HG03108 (cell line): ENCODE data around the gene TEX14.
"Not testable (repeated sequence)": the region's sequence is repeated elsewhere in the genome, so short reads cannot be mapped to it uniquely, and the experiment has no call there.

ENCODE experiments used
- ATAC-seq: cut with Tn5 transposase; IDR thresholded peaks from one replicate; pipeline ENCODE4 v1.9.1; 2021; ENCODE audit warnings: moderate library complexity; ENCODE audit not compliant: unreplicated experiment

The TEX14 gene

GRCh38 chr17:58692239-58693055 is 602 bp upstream of the TEX14 start, which contains the start of gene RAD51C:
Gene RAD51C, plus strand, starts transcription at chr17:58692602. Its CDS starts 42 bp downstream, at chr17:58692644.
- peak; percentile 96 for ATAC-seq

GRCh38 chr17:58690033-58690432 is 1.8 kb downstream of the TEX14 start:
- ATAC-seq = not testable (repeated sequence)

GRCh38 chr17:58688521-58688920 is 3.3 kb downstream of the TEX14 start:
- no peak for ATAC-seq

GRCh38 chr17:58686980-58687379 is 4.9 kb downstream of the TEX14 start:
- no peak for ATAC-seq

GRCh38 chr17:58684462-58684861 is 7.4 kb downstream of the TEX14 start:
- not testable (repeated sequence) for ATAC-seq

GRCh38 chr17:58684003-58684402 is 7.8 kb downstream of the TEX14 start:
- no peak for ATAC-seq

GRCh38 chr17:58680038-58680369 is 11.8 kb downstream of the TEX14 start:
- ATAC-seq = no peak

- no peak for ATAC-seq
Observed at GRCh38 chr17:58679263-58680037, 12.4 kb downstream of the TEX14 start.

- ATAC-seq = not testable (repeated sequence)
Observed at GRCh38 chr17:58678287-58678686, 13.6 kb downstream of the TEX14 start.

GRCh38 chr17:58677194-58677880 is 14.5 kb downstream of the TEX14 start:
- no peak for ATAC-seq

- no peak for ATAC-seq
Observed at GRCh38 chr17:58671969-58672368, 19.9 kb downstream of the TEX14 start.

- no peak for ATAC-seq
Observed at GRCh38 chr17:58669853-58670252, 22.0 kb downstream of the TEX14 start.

GRCh38 chr17:58668598-58668935 is 23.3 kb downstream of the TEX14 start:
- ATAC-seq = no peak

GRCh38 chr17:58667934-58668597 is 23.8 kb downstream of the TEX14 start:
- ATAC-seq = no peak

- ATAC-seq = no peak
Observed at GRCh38 chr17:58666858-58667267, 25.0 kb downstream of the TEX14 start.

- no peak for ATAC-seq
Observed at GRCh38 chr17:58665946-58666857, 25.6 kb downstream of the TEX14 start.

- ATAC-seq = no peak
Observed at GRCh38 chr17:58664302-58664701, 27.5 kb downstream of the TEX14 start.

- no peak for ATAC-seq
Observed at GRCh38 chr17:58661499-58661898, 30.3 kb downstream of the TEX14 start.

- no peak for ATAC-seq
Observed at GRCh38 chr17:58660621-58661020, 31.2 kb downstream of the TEX14 start.

GRCh38 chr17:58659714-58660084 is 32.1 kb downstream of the TEX14 start:
- ATAC-seq = not testable (repeated sequence)
